Heart left ventricle (tissue), 16 donors: ENCODE results near the gene ASB7. TPM values are rescaled to one million over a fixed set of nuclear protein-coding genes. Genes with fewer than 3 reads are reported as not detected.

Experiments used
- ATAC-seq, 4 donors: fragments of 200-7000 bp; cut with Tn5 transposase; one replicate each; pipeline ENCODE4 v1.9.1; 2020 to 2022; ENCODE audit warnings: moderate library complexity in 4 of 4, mild to moderate bottlenecking in 3 of 4, moderate number of reproducible peaks in 1 of 4
- DNase-seq, 5 donors: peaks; one replicate each; pipeline ENCODE4 v3.0.0-alpha.2; 2020
- H3K27ac ChIP-seq, 12 donors: fragments of 200-600 bp; sonication (generic) in 4 of 12; one replicate each; pipeline versions ENCODE4 v1.5.0 to v1.8.0; 2016 to 2022; ENCODE audit warnings: mild to moderate bottlenecking in 2 of 12
- H3K27me3 ChIP-seq, 9 donors: fragments of 200-600 bp; sonication (generic) in 2 of 9; one replicate each; pipeline versions ENCODE4 v1.5.1 to v1.8.0; 2016 to 2022; ENCODE audit warnings: mild to moderate bottlenecking in 3 of 9
- H3K36me3 ChIP-seq, 9 donors: fragments of 200-600 bp; sonication (generic) in 2 of 9; one replicate each; pipeline versions ENCODE4 v1.5.0 to v1.8.0; 2018 to 2022; ENCODE audit warnings: mild to moderate bottlenecking in 2 of 9
- H3K4me1 ChIP-seq, 12 donors: fragments of 200-600 bp; sonication (generic) in 4 of 12; one replicate each; pipeline versions ENCODE4 v1.5.0 to v1.8.0; 2016 to 2022; ENCODE audit warnings: mild to moderate bottlenecking in 3 of 12
- H3K4me3 ChIP-seq, 12 donors: fragments of 200-600 bp; sonication (generic) in 4 of 12; one replicate each; pipeline versions ENCODE4 v1.5.0 to v1.8.0; 2017 to 2022; ENCODE audit warnings: mild to moderate bottlenecking in 9 of 12, moderate library complexity in 4 of 12
- H3K9me3 ChIP-seq, 12 donors: fragments of 200-600 bp; sonication (generic) in 4 of 12; one replicate each; pipeline versions ENCODE4 v1.5.0 to v1.8.0; 2016 to 2022; ENCODE audit warnings: mild to moderate bottlenecking in 1 of 12
- CTCF ChIP-seq, 12 donors: fragments of 200-600 bp; sonication (generic) in 4 of 12; IDR thresholded peaks; one replicate each; pipeline versions ENCODE4 v1.5.0 to v1.8.0; 2018 to 2022; ENCODE audit warnings: antibody characterized with exemption in 12 of 12, mild to moderate bottlenecking in 5 of 12
- POLR2A ChIP-seq, 2 donors: fragments of 450-650 bp; IDR thresholded peaks; one replicate each; pipeline ENCODE4 v1.6.1; 2017; ENCODE audit warnings: antibody characterized with exemption in 2 of 2, mild to moderate bottlenecking in 2 of 2, moderate library complexity in 2 of 2
- WGBS, 4 donors: extraction: QIAGEN DNeasy Blood & Tissue Kit in 2 of 4; methylation state at CpG; one replicate each; pipeline versions ENCODE4 v1.1.5 to v1.1.7; 2013 to 2018; 5-methylcytosine and 5-hydroxymethylcytosine counted together
- intact Hi-C, 10 donors: fragments of 100-400 bp; cut with DNase I; formaldehyde crosslinking; loops; one replicate each; pipeline versions ENCODE4 v1.11.1 to v1.14.2; 2022
- polyA plus RNA-seq, 2 donors: library from polyadenylated mRNA; stranded (reverse); fragments of 200-250 nt; gene quantifications; one replicate each; pipeline ENCODE4 v1.2.3, GENCODE V29; 2013
- total RNA-seq, 9 donors: library from RNA; depleted of rRNA in 2 of 9; stranded (reverse); fragments of >200 nt in 2 of 9; fragmentation: NEBNext Ultra II Directional in 3 of 9; extraction: Animal tissue kit (Norgen Biotek cat#: 25700) in 3 of 9; gene quantifications; one replicate each; pipeline versions ENCODE4 v1.1.0 to v1.2.4, GENCODE V29; 2016 to 2023
- donor health status: ischemic (EF 13 %, LVEDD 7.1; RV severe dilation, severe dysfunction).
- donor health status: healthy with polysubstance abuse.
- donor health status: DM: no; HTN: yes; CAD: no.
- donor health status: DM: no; HTN: no; CAD: no.
- donor health status: ischemic (EF 25% LVEDD 6.9; RV normal size, moderate dysfunction).
- donor health status: ischemic (EF 25% LVEDD 5.7; RV mildly dilated, moderate dysfunction).
- donor health status: healthy.
- donor health status: DM: yes; HTN: yes; CAD: no.
- donor health status: ischemic (EF 35%, LVEDD 5.7; RV mildly dilated, moderate dysfunction).
- donor health status: nonischemic (EF 11% LVEDD 7.7; RV severe dilation, severe dysfunction).
- donor health status: DM: yes; HTN: yes; CAD: no.
- donor health status: PGD.
- donor health status: ischemic (EF 29% LVEDD 5.4; RV normal size, mild dysfunction).
- donor health status: nonischemic (EF 23%, LVEDD 6.1; RV moderate dilation, normal function).

The ASB7 gene
- total and polyA plus RNA-seq, 11 donors = 2.3 to 6.9 (median 5.9) TPM

DNA sequence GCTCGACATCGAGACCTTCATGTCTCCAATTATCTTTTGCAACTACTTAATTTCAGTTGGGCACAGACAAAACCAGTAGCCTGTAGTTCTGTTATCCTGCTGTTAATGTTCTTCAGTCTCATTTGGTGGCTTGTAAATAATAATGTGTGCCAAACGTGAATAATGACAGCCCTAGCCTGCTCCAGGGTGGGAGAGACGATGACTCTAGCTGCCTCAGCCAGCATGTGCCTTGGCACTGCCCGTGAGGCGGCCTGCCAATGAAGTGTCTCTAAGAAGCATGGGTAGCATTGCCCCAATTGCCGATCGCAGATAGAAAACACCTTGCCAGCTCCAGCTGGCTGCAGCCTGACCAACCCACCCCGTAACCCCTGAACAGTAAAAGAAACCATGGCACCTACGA lies 58.8 kb downstream of the ASB7 start:
- DNase-seq (no peak), ATAC-seq (no peak)
- intact Hi-C loops = loop anchor here in 1 of 10 donors (5.0 kb wide), 1 partner anchor 51 kb away; no protein-coding TSS in a partner anchor
- Histone ChIP-seq H3K27ac (no peak overlapping the region), H3K36me3 (no peaks in the 10 kb centered on the region), H3K27me3 (peaks cover 0 to 7% (median 0%) of the 10 kb centered on the region in 9 donors), H3K4me1 (peaks cover 0 to 10% (median 0%) of the 10 kb centered on the region in 12 donors), H3K9me3 (no peaks in the 10 kb centered on the region), H3K4me3 (no peak overlapping the region)
- TF ChIP-seq CTCF (IDR thresholded peaks at IDR 0.05) (no peak), POLR2A (IDR thresholded peaks at IDR 0.05) (no peak)
- WGBS, 4 donors = 91 to 94% (median 92%) methylated on average over 9 to 10 of the region's 10 CpGs

DNA sequence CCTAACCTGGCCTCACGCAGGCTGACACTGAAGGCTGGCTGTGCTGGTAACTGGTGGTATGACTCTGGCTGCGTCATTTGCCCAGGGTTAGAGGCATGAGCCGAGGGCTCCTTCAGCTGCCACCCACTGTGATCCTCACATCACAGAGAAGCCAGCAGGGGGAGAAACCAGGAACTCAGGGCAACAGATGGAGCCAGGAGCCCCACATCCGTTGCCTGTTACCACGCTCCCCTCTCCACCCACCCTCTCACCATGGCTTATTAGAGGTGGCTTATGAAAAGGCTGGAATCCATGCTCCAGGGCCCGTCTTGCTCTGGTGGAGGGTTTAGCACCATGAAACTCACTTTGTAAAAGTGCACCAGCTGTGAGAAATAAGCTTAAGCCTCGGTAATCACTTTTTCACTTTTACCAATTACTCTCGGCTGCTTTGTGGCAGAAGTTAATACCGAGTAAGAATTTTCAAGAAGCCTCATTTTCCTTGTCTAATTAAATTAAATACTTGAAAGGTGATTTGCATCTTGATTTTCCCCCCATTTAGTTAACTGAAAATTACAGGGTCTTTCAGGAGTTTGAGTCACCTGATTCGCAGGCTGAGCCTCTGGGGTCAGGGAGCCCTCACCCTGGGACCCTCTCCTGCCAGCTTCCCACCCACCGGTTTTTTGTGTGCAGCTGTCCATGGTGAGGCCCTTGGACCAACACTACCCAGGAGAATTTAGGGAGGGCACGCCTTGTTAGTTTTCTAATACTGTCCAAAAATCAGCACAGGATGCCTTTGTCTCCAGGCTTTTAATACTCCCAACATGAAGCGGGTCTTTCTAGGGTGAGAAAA lies 60.9 kb downstream of the ASB7 start:
- Histone ChIP-seq H3K36me3 (no peaks in the 10 kb centered on the region), H3K4me3 (no peak overlapping the region), H3K27ac (peak overlapping the region in 2 of 12 donors; percentile 13 to 47), H3K27me3 (peaks cover 0 to 7% (median 0%) of the 10 kb centered on the region in 9 donors), H3K9me3 (no peaks in the 10 kb centered on the region), H3K4me1 (peaks cover 0 to 23% (median 1%) of the 10 kb centered on the region in 12 donors)
- 58 to 73% (median 59%) methylated on average over 11 to 13 of the region's 13 CpGs for WGBS, 4 donors
- peak in 1 of 4 donors; percentile 36 for ATAC-seq
- intact Hi-C loops = loop anchor here in 1 of 10 donors (5.0 kb wide), 1 partner anchor 49 kb away; no protein-coding TSS in a partner anchor
- no peak for TF ChIP-seq POLR2A (IDR thresholded peaks at IDR 0.05)
- TF ChIP-seq CTCF (IDR thresholded peaks at IDR 0.05) = peak in 1 of 12 donors; percentile 7
- no peak for DNase-seq

DNA sequence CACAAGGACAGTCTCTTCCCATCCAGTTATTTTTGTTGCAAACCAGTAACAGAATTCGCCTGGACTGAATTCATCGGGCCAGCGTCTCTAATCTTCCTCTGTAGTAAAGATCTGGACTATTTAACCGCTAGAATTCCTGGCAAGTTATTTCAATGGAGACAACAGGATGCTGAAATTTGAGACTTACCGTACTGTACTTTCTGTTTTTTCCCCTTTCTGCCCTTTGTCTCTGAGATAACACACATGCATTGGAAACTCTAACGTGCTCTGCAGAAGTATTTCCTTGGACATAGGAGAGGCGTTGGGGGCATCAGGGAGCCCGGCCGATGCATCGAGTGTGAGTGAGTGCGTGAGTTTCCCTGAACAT lies 61.5 kb downstream of the ASB7 start:
- no peak for ATAC-seq
- H3K36me3 ChIP-seq = no peaks in the 10 kb centered on the region
- H3K4me1 ChIP-seq = peaks cover 0 to 23% (median 2%) of the 10 kb centered on the region in 12 donors
- TF ChIP-seq POLR2A (IDR thresholded peaks at IDR 0.05) = no peak
- H3K9me3 ChIP-seq = no peaks in the 10 kb centered on the region
- H3K4me3 ChIP-seq = no peak overlapping the region
- H3K27me3 ChIP-seq = peaks cover 0 to 7% (median 0%) of the 10 kb centered on the region in 9 donors
- peak overlapping the region in 2 of 12 donors; percentile 13 to 47 for H3K27ac ChIP-seq
- intact Hi-C loops = loop anchor here in 1 of 10 donors (5.0 kb wide), 1 partner anchor 48 kb away; no protein-coding TSS in a partner anchor
- DNase-seq = no peak
- WGBS, 4 donors = 33 to 47% (median 38%) methylated on average over 11 of the region's 11 CpGs

GRCh38 chr15:100665570-100665969 lies 63.2 kb downstream of the ASB7 start:
- DNase-seq = peak in 1 of 5 donors; percentile 46
- Histone ChIP-seq H3K27me3 (peaks cover 0 to 7% (median 0%) of the 10 kb centered on the region in 9 donors), H3K36me3 (no peaks in the 10 kb centered on the region), H3K4me1 (peaks cover 0 to 23% (median 2%) of the 10 kb centered on the region in 12 donors), H3K9me3 (no peaks in the 10 kb centered on the region), H3K4me3 (no peak overlapping the region), H3K27ac (no peak overlapping the region)
- ATAC-seq = peak in 2 of 4 donors; percentile 36 to 62
- 61 to 68% (median 64%) methylated on average over 7 of the region's 7 CpGs for WGBS, 4 donors
- intact Hi-C loops = no loop called here
- TF ChIP-seq CTCF (IDR thresholded peaks at IDR 0.05) (no peak), POLR2A (IDR thresholded peaks at IDR 0.05) (no peak)
